ENCODE measurements around the gene FAM83B.

GRCh38 chr6:54801244-54801643, 45.3 kb upstream of the FAM83B start:
- TF ChIP-seq ZFP3 (CRISPR knock-in tag; IDR thresholded peaks at IDR 0.05) = no peak
- TF ChIP-seq TCF4 (CRISPR knock-in tag; IDR thresholded peaks at IDR 0.05; ENCODE audit: borderline replicate concordance) = no peak
- no peak for TF ChIP-seq ARNTL (CRISPR knock-in tag; IDR thresholded peaks at IDR 0.05; ENCODE audit: borderline replicate concordance, low read depth)
- TF ChIP-seq ZFP30 (CRISPR knock-in tag; IDR thresholded peaks at IDR 0.05) = no peak
- TF ChIP-seq, protein P1, sequence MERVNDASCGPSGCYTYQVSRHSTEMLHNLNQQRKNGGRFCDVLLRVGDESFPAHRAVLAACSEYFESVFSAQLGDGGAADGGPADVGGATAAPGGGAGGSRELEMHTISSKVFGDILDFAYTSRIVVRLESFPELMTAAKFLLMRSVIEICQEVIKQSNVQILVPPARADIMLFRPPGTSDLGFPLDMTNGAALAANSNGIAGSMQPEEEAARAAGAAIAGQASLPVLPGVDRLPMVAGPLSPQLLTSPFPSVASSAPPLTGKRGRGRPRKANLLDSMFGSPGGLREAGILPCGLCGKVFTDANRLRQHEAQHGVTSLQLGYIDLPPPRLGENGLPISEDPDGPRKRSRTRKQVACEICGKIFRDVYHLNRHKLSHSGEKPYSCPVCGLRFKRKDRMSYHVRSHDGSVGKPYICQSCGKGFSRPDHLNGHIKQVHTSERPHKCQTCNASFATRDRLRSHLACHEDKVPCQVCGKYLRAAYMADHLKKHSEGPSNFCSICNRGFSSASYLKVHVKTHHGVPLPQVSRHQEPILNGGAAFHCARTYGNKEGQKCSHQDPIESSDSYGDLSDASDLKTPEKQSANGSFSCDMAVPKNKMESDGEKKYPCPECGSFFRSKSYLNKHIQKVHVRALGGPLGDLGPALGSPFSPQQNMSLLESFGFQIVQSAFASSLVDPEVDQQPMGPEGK (CRISPR knock-in tag; IDR thresholded peaks at IDR 0.05; ENCODE audit: borderline replicate concordance) = no peak
- no peak for TF ChIP-seq ZC3H10 (CRISPR knock-in tag; IDR thresholded peaks at IDR 0.05)
- TF ChIP-seq TSHZ2 (CRISPR knock-in tag; IDR thresholded peaks at IDR 0.05) = no peak
- no peak for TF ChIP-seq ESRRG (CRISPR knock-in tag; IDR thresholded peaks at IDR 0.05)
- no peak for TF ChIP-seq ISL1 (CRISPR knock-in tag; IDR thresholded peaks at IDR 0.05)
- no peak for TF ChIP-seq TOX (CRISPR knock-in tag; IDR thresholded peaks at IDR 0.05; ENCODE audit: borderline replicate concordance)
- no peak for TF ChIP-seq ZNF8 (CRISPR knock-in tag; IDR thresholded peaks at IDR 0.05)
